ENCODE data around the gene PDPK1.
"Not testable (repeated sequence)": the region's sequence is repeated elsewhere in the genome, so short reads cannot be mapped to it uniquely, and the experiment has no call there.

The PDPK1 gene

DNA sequence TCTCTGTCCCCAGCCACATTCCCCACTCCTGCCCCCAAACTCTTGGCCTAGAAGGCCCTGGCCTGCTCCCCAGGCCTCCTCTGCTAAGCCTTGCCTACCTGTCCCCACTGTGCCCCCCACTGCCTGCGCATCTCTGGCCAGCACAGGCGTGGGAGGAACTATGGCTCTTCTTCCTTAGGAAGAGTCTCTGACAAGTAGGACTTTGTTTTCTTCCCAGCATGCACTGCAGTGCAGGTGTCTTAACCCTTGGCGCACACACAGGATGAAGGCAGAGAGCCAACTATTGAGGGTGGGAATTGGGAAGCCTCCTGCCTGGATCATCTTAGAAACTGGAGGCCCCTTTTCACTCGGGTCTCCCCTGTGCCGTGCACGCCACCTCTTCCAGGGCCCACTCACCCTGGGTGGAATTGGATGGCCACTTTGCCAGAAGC lies 14.0 kb upstream of the PDPK1 start:
- no peak for DNase-seq (ENCODE audit: low read depth)

DNA sequence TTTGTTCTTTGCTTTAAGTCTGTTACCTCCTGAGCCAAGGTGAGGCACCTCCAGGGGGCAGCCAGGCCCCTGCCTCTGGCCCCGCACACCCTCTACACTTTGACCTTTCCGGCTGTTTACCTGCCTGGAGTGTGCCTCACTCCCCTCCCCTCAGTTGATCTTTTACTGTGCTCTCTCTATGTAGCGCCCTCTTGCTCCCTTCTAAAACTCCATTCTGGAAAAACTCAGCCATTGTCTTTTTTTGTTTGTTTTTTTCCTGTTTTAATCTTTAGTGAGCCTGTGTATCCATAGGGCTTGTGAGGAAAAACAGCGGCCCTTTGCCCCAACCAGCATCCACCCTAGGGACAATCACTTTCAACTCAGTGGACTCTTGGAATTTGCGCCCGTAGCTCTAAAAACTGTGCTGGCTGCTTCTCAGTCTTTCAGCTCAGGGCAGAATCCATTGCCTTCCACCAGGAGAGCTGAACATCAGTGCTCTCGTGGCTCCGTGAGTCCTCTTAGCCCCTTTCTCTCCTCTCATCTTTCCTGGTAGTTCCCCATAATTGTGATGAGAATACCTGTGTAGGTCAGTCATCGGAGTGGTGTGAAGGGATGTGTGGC lies 13.4 kb upstream of the PDPK1 start:
- no peak for DNase-seq (ENCODE audit: low read depth)

DNA sequence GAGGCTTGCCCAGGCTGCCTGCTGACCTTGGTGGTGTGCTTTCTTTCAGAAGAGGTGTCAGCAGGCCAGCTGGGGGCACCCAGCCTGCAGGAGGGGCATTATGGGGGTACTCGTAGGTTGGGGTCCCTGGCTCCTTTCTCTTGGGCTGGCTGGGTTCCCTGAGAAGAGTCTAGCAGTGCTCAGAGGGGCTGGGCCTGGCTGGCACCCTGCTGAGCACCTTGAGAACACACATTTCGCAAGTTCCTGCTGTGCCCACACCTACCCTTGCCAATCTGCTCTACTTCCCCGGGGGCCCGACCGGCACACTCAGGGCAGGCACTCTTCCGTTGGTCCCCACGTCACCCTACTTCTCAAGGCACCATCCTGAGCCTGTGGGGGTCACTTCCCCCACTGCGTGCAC lies 11.7 kb upstream of the PDPK1 start:
- no peak for DNase-seq (ENCODE audit: low read depth)

DNA sequence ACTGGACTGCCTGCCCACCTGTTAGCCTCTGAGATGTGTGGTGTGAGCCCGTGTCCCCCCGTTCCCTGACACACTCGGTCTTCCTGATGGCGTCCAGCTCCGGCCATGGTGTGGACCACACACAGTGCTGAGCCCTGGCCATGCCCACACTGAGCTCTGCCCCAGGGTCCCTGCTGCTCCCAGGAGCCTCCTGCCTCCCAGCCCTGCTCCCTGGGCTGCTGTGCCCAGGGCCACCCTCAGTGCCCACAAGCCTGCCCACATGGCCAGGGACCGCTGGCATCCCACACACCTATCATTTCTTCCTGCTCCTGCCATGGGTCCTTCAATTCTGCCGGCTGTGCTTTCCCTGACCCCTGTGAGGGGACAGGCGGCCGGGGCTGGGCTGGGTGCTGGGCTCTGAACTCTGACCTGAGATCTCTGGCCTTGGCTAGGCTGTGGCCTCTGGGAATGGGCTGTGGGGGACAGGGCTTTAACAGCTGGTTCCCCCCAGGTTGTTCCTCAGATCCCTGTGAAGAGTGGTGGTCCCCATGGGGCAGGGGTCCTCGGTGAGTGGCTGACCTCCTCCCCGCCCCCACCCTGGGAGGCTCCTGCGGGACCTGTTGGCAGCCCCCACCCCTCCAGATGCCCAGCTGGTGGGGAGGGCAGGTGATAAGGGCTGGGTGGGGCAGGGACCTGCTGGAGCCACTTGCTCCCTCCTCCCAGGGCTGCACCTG lies 10.6 kb upstream of the PDPK1 start:
- no peak for DNase-seq (ENCODE audit: low read depth)

GRCh38 chr16:2527784-2528100 lies 10.1 kb upstream of the PDPK1 start:
- DNase-seq (ENCODE audit: low read depth), result no peak

GRCh38 chr16:2528161-2529060 lies 9.4 kb upstream of the PDPK1 start:
- no peak for DNase-seq (ENCODE audit: low read depth)

- no peak for DNase-seq (ENCODE audit: low read depth)
Measured at GRCh38 chr16:2529061-2529931, 8.5 kb upstream of the PDPK1 start.

GRCh38 chr16:2529961-2530628 lies 7.7 kb upstream of the PDPK1 start:
- DNase-seq (ENCODE audit: low read depth), result no peak

DNA sequence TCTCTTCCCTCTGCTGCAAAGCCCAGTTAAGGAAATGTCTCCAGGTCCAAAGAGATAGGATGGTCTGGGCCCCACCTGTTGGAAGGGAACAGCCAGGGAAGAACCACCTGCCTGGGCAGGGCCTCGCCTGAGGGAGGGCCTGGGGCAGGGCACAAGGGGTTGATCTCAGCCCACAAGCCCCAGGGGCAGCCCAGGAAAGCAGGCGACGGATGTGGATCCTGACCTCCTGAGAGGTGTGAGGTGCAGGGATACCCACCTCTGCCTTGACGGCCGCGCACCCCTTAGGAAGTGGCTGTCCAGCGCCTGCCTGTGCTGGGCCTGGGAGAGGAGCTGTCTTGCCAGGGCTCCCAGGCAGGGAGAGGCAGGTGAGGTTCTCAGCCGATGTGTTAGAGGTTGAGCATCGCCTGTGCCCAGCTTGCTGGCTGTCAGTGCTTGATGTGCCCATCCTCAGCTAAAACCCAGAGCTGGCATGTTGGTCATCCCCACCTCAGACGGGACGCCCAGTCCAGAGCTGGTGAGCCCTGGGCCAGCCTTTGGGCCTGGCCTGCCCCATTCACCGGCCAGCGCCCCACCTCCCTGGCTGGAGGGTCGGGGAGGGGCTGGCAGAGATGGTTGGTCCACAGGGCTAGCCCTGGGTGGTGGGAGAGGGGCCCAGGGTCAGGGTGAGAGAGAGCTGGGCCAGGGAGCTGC lies 7.0 kb upstream of the PDPK1 start:
- DNase-seq (ENCODE audit: low read depth), result no peak

DNA sequence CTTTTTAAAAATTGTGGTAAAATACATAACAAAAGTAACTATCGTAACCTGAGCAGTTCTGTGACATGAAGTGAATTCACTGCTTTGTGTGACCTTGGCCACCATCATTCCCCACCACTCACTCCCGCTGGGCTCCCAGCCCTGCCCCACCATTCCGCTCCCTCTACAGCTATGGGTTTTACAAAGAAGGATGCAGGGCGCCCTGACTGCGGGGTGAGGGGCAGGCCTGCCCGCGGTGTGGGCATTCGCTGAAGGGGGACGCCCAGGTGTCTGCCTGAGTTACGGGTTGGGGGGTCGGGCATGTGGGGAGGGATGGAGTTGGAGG lies 6.5 kb upstream of the PDPK1 start, which contains the start of gene CEMP1:
Gene CEMP1 (minus strand): TSS at position 38 of the 325 bp plus-strand sequence. CDS start 335 bp downstream, outside the sequence.
- DNase-seq (ENCODE audit: low read depth), result no peak

GRCh38 chr16:2531696-2532493 lies 5.9 kb upstream of the PDPK1 start:
- peak; percentile 94 for DNase-seq (ENCODE audit: low read depth)

DNA sequence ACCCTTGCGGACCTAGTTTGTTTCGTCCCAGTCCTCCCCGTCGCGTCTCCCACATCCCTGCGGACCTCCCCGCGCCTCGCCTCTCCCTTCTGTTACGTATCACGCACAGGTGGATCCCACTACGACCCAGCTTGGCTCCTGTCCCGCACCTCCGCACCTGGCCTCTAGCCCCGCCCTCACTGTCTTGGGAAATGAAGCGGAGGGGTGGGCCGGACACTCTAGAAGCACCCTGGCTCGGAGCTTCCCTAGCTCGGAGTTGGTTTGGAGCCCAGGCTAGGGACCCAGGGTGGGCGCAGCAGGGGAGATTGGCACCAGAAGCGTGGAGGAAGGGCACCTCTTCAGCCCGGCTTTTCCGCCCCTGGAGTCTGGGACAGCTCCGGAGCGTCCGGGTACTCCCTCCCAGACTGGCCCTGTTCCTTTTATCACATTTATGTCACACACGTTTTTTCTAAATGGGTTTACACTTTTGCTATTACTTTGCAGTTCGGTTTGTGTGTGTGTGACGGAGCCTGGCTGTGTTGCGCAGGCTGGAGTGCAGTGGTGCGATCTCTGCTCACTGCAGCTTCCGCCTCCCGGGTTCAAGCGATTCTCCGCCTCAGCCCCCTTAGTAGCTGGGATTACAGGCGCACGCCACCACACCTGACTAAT lies 5.2 kb upstream of the PDPK1 start:
- DNase-seq (ENCODE audit: low read depth), result peak; percentile 42

DNA sequence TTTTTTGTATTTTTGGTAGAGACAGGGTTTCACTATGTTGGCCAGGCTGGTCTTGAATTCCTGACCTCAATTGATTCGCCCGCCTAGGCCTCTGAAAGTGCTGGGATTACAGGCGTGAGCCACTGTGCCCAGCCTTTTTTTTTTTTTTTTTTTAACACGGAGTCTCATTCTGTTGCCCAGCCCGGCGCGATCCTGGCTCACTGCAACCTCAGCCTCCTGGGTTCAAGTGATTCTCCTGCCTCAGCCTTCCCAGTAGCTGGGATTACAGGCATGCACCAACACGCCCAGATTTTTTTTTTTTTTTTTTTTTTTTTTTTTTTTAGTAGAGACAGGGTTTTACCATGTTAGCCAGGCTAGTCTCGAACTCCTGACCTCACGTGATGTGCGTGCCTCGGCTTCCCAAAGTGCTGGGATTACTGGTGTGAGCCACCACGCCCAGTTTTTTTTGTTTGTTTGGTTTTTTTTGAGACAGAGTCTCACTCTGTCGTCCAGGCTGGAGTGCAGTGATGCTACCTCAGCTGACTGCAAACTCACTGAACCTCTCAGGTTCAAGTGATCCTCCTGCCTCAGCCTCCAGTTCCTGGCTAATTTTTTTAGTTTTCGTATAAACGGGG lies 4.6 kb upstream of the PDPK1 start:
- not testable (repeated sequence) for DNase-seq (ENCODE audit: low read depth)

DNA sequence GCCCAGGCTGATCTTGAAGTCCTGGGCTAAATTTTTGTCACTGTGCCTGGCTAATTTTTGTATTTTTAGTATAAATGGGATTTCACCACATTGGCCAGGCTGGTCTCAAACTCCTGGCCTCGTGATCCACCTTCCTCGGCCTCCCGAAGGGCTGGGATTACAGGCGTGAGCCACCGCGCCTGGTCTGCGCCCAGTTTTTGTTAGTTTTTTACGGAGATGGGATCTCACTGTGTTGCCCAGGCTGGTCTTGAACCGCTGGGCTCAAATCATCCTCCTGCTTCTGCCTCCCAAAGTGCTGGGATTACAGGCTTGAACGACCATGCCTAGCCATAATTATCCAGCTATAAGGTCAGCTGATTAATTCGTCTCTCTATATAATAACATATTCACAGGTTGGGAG lies 3.9 kb upstream of the PDPK1 start:
- no peak for DNase-seq (ENCODE audit: low read depth)

DNA sequence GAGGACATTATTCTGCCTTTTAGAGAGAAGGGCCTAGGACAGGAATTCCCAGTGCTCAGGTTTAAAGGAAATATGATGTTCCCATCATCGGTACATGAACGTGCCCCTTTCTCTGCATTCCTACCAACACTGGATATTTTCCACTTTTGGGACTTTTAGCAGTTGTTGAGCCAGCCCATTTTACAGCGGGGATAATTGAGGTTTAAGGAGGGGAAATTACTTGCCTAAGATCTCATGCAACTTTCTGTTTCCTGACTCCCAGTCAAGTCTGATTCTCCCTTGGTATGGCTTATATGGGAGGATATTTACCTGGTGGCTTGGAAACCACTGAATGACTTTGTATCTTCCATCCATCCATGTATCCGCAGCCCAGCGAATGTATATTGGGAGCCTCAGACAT lies 3.5 kb upstream of the PDPK1 start:
- not testable (repeated sequence) for DNase-seq (ENCODE audit: low read depth)

DNA sequence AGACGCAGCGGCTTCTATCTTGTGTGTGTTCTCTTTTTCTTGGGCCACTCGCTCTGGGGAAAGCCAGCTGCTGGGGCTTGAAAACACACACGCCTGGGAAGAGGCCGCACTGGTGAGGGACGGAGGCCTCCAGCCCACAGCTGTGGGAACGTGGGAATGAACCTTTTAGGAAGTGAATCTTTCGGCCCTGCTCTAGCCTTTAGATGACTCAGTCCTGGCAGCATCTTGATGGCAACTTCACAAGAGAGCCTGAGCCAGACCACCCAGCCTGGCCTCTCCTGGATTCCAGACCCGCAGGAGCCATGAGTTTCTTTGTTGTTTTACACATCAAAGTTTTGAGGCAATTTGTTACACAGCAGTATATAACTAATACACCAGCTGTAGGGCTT lies 2.2 kb upstream of the PDPK1 start:
- DNase-seq (ENCODE audit: low read depth), result no peak

DNA sequence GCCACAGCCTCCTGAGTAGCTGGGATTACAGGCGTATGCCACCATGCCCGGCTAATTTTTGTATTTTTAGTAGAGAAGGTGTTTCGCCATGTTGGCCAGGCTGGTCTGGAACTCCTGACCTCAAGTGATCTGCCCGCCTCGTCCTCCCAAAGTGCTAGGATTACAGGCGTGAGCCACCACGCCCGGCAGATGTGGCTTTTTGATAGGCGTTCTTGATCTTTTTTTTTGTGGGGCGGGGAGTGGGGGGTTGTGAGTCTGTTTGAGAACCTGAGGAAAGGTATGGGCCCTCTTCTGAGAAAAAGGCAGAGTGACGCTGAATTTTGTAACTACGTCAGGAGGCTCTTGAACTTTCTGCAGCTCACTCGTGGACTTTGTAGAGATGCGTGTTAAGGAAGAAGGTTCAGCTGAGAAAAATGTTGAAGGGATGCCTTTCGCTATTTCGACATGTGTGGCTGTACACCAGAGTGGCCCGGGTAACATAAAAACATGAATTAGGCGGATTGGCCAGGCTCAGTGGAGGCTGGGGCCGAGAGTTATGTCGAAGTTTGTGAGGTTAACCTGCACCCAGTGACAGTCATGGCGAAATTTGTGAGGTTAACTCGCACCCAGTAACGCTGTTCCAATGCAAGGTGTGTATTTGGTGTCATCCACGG lies 1.5 kb downstream of the PDPK1 start:
- DNase-seq (ENCODE audit: low read depth), result not testable (repeated sequence)

DNA sequence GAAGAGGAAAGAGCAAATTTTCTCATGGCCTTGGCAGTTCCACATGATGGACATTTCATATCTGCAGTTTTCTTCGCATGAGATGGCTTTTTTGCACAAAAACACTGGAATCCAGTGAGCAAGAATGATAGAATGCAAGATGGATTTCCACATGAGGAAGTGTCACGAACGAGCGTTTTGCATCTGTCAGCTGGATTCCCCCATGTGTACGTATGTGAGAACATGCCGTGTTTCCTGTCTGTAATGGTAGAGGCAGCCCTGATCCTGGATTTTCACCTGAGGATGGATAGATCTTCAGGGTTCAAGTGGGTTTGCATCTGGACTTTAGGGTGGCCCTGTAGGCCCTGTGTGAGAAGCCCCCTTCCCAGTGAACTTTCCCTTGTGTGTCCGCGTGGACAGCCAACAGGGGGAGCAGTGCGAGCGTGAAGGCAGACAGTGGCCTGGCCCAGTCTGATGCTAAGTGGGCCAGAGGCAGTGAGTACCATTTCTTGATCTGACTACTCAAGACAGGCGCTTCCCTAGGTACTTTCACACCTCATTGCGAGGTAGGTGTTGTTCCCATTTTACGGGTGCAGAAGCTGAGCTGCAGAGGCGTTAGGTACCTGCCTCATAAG lies 2.1 kb downstream of the PDPK1 start:
- DNase-seq (ENCODE audit: low read depth), result not testable (repeated sequence)
